ENCODE results near the gene GLP2R.

The GLP2R gene

DNA sequence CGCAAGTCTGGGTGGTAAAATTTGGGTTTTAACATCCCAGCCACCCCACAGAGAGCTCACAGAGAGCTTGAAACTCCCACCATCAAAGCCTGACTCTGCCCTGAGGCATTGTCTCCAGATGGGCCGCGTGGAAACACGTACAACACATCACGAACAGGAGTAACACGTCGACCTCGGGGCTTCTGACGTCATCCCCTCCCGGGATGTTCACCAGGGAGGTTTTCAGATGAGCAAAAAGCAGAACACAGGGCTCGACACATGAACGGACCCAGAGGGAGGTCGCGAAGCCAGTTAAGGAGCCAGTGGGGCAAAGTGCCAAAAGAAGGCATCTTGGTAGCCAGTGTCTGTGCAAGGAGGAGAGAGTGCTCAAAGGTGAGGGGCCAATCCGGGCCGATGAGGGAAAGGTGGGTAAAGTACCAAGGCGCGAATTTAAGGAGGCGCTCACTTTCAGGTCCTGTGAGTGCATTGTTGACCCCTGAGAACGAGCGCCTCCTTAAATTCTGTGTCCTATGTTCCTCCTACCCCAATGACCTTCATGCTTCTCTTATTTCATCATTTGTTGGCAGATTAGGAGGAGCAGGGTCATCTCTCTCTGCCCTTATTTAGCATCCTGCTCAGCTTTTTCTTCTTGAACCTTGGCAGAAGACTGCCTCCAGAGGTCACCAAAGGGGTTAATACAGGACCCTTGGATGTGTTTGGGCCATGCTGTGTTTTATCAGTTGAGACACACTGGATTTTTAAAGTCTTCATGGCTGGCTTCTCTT, 73.7 kb downstream of the GLP2R start:
- Histone ChIP-seq H3K27ac (ENCODE audit: extremely low read depth, low read depth, low read length) (no peak overlapping the region), H3K4me3 (ENCODE audit: low read depth, low read length) (no peak overlapping the region), H3K4me1 (ENCODE audit: control insufficient read depth, insufficient read depth, low read length) (no peaks in the 10 kb centered on the region), H3K36me3 (ENCODE audit: control insufficient read depth in 2 of 2, insufficient read depth in 1 of 2, low read length in 2 of 2) (no peaks in the 10 kb centered on the region), H3K9me3 (ENCODE audit: control insufficient read depth, insufficient read depth, low read depth, low read length) (no peaks in the 10 kb centered on the region)
- ChIA-PET POLR2A (no interaction called here), CTCF (interaction anchor here (0.6 to 5.0 kb wide), 4 partner anchors 10 to 169 kb away, joined by 3 to 34 read pairs (median 4); partner anchors contain the start of gene DHRS7C)
- TF ChIP-seq ZNF514 (tag by site-specific recombination; IDR thresholded peaks at IDR 0.05): no peak
- TF ChIP-seq ZNF169 (tag by site-specific recombination; IDR thresholded peaks at IDR 0.05): no peak
- TF ChIP-seq ZNF239 (tag by site-specific recombination; IDR thresholded peaks at IDR 0.05): no peak
- TF ChIP-seq, protein P1, sequence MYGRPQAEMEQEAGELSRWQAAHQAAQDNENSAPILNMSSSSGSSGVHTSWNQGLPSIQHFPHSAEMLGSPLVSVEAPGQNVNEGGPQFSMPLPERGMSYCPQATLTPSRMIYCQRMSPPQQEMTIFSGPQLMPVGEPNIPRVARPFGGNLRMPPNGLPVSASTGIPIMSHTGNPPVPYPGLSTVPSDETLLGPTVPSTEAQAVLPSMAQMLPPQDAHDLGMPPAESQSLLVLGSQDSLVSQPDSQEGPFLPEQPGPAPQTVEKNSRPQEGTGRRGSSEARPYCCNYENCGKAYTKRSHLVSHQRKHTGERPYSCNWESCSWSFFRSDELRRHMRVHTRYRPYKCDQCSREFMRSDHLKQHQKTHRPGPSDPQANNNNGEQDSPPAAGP (tag by site-specific recombination; IDR thresholded peaks at IDR 0.05): no peak
- no peak for TF ChIP-seq ZNF548 (tag by site-specific recombination; IDR thresholded peaks at IDR 0.05)
- no peak for TF ChIP-seq KLF7 (tag by site-specific recombination; IDR thresholded peaks at IDR 0.05; ENCODE audit: borderline replicate concordance)
- no peak for TF ChIP-seq KLF16 (tag by site-specific recombination; IDR thresholded peaks at IDR 0.05)
- no peak for TF ChIP-seq ZNF423 (tag by site-specific recombination; IDR thresholded peaks at IDR 0.05)
- TF ChIP-seq ZNF664 (tag by site-specific recombination; IDR thresholded peaks at IDR 0.05): no peak

DNA sequence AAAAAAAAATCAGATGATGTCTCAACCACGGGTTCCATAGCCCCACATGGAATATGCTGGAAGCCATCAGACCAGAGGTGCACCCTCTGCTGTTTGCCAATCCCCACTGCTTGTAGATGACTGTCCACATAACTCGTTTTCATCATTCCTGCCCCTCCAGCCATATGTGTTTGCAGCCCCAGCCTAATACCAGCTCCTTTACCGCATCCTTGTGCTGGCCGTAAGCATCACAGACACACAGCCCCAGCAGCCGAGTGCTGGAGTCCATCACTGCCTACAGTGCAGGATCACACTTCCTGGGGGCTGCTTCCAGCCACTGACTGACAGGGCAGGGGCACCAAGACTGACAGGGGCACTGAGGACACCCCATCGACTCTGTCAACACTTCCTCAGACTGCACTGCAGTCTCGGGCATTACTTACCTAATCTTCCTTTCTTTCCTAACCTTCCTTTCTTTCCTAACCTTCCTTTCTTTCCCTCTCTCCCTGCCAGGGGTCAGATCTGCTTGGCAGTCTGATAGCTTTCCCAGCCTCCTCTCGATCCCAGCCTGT, 74.4 kb downstream of the GLP2R start:
- Histone ChIP-seq H3K9me3 (ENCODE audit: control insufficient read depth, insufficient read depth, low read depth, low read length) (no peaks in the 10 kb centered on the region), H3K27ac (ENCODE audit: extremely low read depth, low read depth, low read length) (no peak overlapping the region), H3K36me3 (ENCODE audit: control insufficient read depth in 2 of 2, insufficient read depth in 1 of 2, low read length in 2 of 2) (no peaks in the 10 kb centered on the region), H3K4me1 (ENCODE audit: control insufficient read depth, insufficient read depth, low read length) (no peaks in the 10 kb centered on the region), H3K4me3 (ENCODE audit: low read depth, low read length) (no peak overlapping the region)
- ChIA-PET POLR2A (no interaction called here), CTCF (interaction anchor here (0.6 to 5.0 kb wide), 8 partner anchors 11 to 717 kb away, joined by 3 to 34 read pairs (median 4); partner anchors contain the start of gene DHRS7C)
- TF ChIP-seq ZNF544 (tag by site-specific recombination; IDR thresholded peaks at IDR 0.05): no peak
- TF ChIP-seq ZNF501 (tag by site-specific recombination; IDR thresholded peaks at IDR 0.05): no peak
- TF ChIP-seq, protein P2, sequence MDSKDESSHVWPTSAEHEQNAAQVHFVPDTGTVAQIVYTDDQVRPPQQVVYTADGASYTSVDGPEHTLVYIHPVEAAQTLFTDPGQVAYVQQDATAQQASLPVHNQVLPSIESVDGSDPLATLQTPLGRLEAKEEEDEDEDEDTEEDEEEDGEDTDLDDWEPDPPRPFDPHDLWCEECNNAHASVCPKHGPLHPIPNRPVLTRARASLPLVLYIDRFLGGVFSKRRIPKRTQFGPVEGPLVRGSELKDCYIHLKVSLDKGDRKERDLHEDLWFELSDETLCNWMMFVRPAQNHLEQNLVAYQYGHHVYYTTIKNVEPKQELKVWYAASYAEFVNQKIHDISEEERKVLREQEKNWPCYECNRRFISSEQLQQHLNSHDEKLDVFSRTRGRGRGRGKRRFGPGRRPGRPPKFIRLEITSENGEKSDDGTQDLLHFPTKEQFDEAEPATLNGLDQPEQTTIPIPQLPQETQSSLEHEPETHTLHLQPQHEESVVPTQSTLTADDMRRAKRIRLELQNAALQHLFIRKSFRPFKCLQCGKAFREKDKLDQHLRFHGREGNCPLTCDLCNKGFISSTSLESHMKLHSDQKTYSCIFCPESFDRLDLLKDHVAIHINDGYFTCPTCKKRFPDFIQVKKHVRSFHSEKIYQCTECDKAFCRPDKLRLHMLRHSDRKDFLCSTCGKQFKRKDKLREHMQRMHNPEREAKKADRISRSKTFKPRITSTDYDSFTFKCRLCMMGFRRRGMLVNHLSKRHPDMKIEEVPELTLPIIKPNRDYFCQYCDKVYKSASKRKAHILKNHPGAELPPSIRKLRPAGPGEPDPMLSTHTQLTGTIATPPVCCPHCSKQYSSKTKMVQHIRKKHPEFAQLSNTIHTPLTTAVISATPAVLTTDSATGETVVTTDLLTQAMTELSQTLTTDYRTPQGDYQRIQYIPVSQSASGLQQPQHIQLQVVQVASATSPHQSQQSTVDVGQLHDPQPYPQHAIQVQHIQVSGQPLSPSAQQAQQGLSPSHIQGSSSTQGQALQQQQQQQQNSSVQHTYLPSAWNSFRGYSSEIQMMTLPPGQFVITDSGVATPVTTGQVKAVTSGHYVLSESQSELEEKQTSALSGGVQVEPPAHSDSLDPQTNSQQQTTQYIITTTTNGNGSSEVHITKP (tag by site-specific recombination; IDR thresholded peaks at IDR 0.05): no peak
- TF ChIP-seq ZNF571 (tag by site-specific recombination; IDR thresholded peaks at IDR 0.05): no peak
- TF ChIP-seq ZFP41 (tag by site-specific recombination; IDR thresholded peaks at IDR 0.05; ENCODE audit: borderline replicate concordance): no peak
- TF ChIP-seq SETDB1 (IDR thresholded peaks at IDR 0.05; ENCODE audit: insufficient read length, low read length): no peak
- TF ChIP-seq, protein P3, sequence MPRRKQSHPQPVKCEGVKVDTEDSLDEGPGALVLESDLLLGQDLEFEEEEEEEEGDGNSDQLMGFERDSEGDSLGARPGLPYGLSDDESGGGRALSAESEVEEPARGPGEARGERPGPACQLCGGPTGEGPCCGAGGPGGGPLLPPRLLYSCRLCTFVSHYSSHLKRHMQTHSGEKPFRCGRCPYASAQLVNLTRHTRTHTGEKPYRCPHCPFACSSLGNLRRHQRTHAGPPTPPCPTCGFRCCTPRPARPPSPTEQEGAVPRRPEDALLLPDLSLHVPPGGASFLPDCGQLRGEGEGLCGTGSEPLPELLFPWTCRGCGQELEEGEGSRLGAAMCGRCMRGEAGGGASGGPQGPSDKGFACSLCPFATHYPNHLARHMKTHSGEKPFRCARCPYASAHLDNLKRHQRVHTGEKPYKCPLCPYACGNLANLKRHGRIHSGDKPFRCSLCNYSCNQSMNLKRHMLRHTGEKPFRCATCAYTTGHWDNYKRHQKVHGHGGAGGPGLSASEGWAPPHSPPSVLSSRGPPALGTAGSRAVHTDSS (tag by site-specific recombination; IDR thresholded peaks at IDR 0.05): no peak
- TF ChIP-seq, protein P4, sequence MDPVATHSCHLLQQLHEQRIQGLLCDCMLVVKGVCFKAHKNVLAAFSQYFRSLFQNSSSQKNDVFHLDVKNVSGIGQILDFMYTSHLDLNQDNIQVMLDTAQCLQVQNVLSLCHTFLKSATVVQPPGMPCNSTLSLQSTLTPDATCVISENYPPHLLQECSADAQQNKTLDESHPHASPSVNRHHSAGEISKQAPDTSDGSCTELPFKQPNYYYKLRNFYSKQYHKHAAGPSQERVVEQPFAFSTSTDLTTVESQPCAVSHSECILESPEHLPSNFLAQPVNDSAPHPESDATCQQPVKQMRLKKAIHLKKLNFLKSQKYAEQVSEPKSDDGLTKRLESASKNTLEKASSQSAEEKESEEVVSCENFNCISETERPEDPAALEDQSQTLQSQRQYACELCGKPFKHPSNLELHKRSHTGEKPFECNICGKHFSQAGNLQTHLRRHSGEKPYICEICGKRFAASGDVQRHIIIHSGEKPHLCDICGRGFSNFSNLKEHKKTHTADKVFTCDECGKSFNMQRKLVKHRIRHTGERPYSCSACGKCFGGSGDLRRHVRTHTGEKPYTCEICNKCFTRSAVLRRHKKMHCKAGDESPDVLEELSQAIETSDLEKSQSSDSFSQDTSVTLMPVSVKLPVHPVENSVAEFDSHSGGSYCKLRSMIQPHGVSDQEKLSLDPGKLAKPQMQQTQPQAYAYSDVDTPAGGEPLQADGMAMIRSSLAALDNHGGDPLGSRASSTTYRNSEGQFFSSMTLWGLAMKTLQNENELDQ (tag by site-specific recombination; IDR thresholded peaks at IDR 0.05; ENCODE audit: low read depth): no peak
- no peak for TF ChIP-seq KLF8 (tag by site-specific recombination; IDR thresholded peaks at IDR 0.05)
